GM19240 (cell line): ENCODE measurements around the gene GID8.

Experiments used
- DNase-seq: peaks from one replicate; pipeline ENCODE4 v3.0.0; 2011; ENCODE audit warnings: low spot score; ENCODE audit not compliant: insufficient read length

The GID8 gene

GRCh38 chr20:62902926-62903615, 34.9 kb upstream of the GID8 start:
- no peak for DNase-seq

- DNase-seq, result no peak
These were observed 32.3 kb upstream of the GID8 start for GRCh38 chr20:62905536-62906117.

GRCh38 chr20:62906209-62906608, 31.7 kb upstream of the GID8 start:
- DNase-seq, result no peak

- no peak for DNase-seq
These were observed 31.1 kb upstream of the GID8 start for GRCh38 chr20:62906647-62907375.

- DNase-seq, result no peak
These were observed 30.3 kb upstream of the GID8 start for GRCh38 chr20:62907384-62908317.

GRCh38 chr20:62908971-62909791, 28.8 kb upstream of the GID8 start:
- DNase-seq, result no peak

GRCh38 chr20:62910217-62910766, 27.7 kb upstream of the GID8 start:
- DNase-seq, result no peak

- no peak for DNase-seq
These were observed 27.0 kb upstream of the GID8 start for GRCh38 chr20:62910777-62911497.

GRCh38 chr20:62911701-62912280, 26.2 kb upstream of the GID8 start:
- no peak for DNase-seq

- no peak for DNase-seq
These were observed 24.8 kb upstream of the GID8 start for GRCh38 chr20:62913043-62913630.

- no peak for DNase-seq
These were observed 23.5 kb upstream of the GID8 start for GRCh38 chr20:62914436-62914835.

- no peak for DNase-seq
These were observed 22.9 kb upstream of the GID8 start for GRCh38 chr20:62914970-62915457.

GRCh38 chr20:62916703-62917476, 21.1 kb upstream of the GID8 start:
- no peak for DNase-seq

GRCh38 chr20:62917720-62918119, 20.2 kb upstream of the GID8 start:
- DNase-seq, result no peak

- no peak for DNase-seq
These were observed 19.8 kb upstream of the GID8 start for GRCh38 chr20:62918147-62918546.

GRCh38 chr20:62918831-62919230, 19.1 kb upstream of the GID8 start:
- DNase-seq, result no peak

GRCh38 chr20:62920039-62920645, 17.8 kb upstream of the GID8 start:
- no peak for DNase-seq
